22Rv1 (cell line): Measurements from ENCODE around the gene COL4A5.
A peak's percentile ranks its signal among the peaks of the same experiment; 100 is the strongest.

Experiments
- H3K27ac ChIP-seq: fragments of 450-650 bp; 2 replicates; pipeline ENCODE4 v1.5.1; 2017
- CTCF ChIP-seq: fragments of 450-650 bp; IDR thresholded peaks from 2 replicates; pipeline ENCODE4 v1.5.1; 2017; ENCODE audit warnings: mild to moderate bottlenecking
- ZFX ChIP-seq: fragments of 450-650 bp; IDR thresholded peaks from 2 replicates; pipeline ENCODE4 v1.6.1; 2017; ENCODE audit warnings: antibody characterized with exemption, borderline replicate concordance

The COL4A5 gene

GRCh38 chrX:108437349-108438109, 2.1 kb upstream of the COL4A5 start:
- no peak overlapping the region for H3K27ac ChIP-seq
- TF ChIP-seq ZFX: no peak
- no peak for TF ChIP-seq CTCF

- TF ChIP-seq CTCF (no peak), ZFX (no peak)
- H3K27ac ChIP-seq: peak within 1 kb of the TSS; percentile 70
Observed at GRCh38 chrX:108438110-108438623, 1.5 kb upstream of the COL4A5 start, which contains the start of gene COL4A6. COL4A6 (minus strand) TSS chrX:108438422; CDS start chrX:108438196, 226 bp downstream.

GRCh38 chrX:108439961-108440696, 491 bp downstream of the COL4A5 start:
- peak overlapping the region; percentile 70 for H3K27ac ChIP-seq
- TF ChIP-seq CTCF (no peak), ZFX (no peak)

GRCh38 chrX:108442901-108443464, 3.3 kb downstream of the COL4A5 start:
- no peak overlapping the region for H3K27ac ChIP-seq
- TF ChIP-seq ZFX: no peak
- no peak for TF ChIP-seq CTCF

- no peak for TF ChIP-seq ZFX
- no peak for TF ChIP-seq CTCF
- no peak overlapping the region for H3K27ac ChIP-seq
Observed at GRCh38 chrX:108447303-108447702, 7.7 kb downstream of the COL4A5 start.

- no peak for TF ChIP-seq CTCF
- no peak for TF ChIP-seq ZFX
- no peak overlapping the region for H3K27ac ChIP-seq
Observed at GRCh38 chrX:108453841-108454240, 14.2 kb downstream of the COL4A5 start.
